ENCODE measurements around the gene AMHR2.
"Not testable (repeated sequence)": the region's sequence is repeated elsewhere in the genome, so short reads cannot be mapped to it uniquely, and the experiment has no call there.

Gene AMHR2

DNA sequence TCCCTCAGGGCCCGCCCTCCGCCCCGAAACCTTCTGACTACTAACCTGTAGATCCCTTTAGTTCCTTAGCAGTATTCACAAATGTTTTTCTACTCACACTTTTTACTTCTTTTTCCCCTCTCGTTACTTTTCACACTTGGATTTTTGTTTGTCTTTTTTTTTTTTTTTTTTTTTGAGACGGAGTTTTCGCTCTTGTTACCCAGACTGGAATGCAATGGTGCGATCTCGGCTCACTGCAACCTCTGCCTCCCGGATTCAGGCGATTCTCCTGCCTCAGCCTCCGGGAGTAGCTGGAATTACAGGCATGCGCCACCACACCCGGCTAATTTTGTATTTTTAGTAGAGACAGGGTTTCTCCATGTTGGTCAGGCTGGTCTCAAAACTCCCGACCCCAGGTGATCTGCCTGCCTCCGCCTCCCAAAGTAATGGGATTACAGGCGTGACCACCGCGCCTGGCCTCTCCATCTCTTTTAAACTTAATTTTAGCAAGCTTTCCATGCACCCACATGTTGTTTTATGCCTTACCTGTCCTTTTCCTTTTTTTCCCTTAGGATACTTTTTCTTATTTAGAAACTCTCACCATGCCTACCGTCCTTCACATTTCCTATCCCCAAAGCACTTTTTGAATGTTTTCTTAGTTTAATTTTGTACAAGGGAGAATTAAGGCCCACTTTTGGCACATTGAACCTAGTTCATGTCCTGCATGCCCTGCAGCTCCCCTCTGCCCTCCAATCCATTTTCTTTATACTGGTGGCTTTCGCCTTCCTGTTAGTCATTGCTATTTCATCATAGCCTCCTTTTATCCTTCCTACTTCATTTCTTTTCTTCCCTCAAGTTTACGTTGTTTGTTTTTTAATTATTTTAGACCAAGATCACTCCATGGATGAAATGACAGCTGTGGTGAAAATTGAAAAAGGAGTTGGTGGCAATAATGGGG lies 42.6 kb upstream of the AMHR2 start:
- H3K4me3 ChIP-seq (ENCODE audit: control insufficient read depth, low read depth, low read length): peak overlapping the region; percentile 61
- peak; percentile 71 for DNase-seq (ENCODE audit: low read depth)
- TF ChIP-seq, protein P1, sequence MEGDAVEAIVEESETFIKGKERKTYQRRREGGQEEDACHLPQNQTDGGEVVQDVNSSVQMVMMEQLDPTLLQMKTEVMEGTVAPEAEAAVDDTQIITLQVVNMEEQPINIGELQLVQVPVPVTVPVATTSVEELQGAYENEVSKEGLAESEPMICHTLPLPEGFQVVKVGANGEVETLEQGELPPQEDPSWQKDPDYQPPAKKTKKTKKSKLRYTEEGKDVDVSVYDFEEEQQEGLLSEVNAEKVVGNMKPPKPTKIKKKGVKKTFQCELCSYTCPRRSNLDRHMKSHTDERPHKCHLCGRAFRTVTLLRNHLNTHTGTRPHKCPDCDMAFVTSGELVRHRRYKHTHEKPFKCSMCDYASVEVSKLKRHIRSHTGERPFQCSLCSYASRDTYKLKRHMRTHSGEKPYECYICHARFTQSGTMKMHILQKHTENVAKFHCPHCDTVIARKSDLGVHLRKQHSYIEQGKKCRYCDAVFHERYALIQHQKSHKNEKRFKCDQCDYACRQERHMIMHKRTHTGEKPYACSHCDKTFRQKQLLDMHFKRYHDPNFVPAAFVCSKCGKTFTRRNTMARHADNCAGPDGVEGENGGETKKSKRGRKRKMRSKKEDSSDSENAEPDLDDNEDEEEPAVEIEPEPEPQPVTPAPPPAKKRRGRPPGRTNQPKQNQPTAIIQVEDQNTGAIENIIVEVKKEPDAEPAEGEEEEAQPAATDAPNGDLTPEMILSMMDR (conservative IDR thresholded peaks at IDR 0.05; ENCODE audit: control insufficient read depth, insufficient read depth, low read depth, low read length): no peak

DNA sequence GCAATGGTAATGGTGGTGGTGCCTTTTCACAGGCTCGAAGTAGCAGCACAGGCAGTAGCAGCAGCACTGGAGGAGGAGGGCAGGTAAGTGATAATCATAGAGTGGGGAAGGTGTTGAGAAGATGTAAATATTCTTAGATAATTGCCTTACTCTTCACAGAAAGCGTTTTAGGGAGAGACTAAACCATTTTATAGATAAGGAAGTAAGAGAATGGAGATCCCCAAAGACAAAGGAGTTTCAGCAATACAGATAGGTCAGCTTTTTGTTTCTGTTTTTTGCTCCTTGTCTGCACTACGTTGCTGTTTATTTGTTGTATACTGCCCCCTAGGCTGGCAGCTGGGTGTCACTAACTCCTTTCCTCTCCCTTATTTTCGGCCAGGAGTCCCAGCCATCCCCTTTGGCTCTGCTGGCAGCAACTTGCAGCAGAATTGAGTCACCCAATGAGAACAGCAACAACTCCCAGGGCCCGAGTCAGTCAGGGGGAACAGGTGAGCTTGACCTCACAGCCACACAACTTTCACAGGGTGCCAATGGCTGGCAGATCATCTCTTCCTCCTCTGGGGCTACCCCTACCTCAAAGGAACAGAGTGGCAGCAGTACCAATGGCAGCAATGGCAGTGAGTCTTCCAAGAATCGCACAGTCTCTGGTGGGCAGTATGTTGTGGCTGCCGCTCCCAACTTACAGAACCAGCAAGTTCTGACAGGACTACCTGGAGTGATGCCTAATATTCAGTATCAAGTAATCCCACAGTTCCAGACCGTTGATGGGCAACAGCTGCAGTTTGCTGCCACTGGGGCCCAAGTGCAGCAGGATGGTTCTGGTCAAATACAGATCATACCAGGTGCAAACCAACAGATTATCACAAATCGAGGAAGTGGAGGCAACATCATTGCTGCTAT lies 41.7 kb upstream of the AMHR2 start:
- TF ChIP-seq, protein P1 (conservative IDR thresholded peaks at IDR 0.05; ENCODE audit: control insufficient read depth, insufficient read depth, low read depth, low read length): peak; percentile 42
- peak overlapping the region; percentile 61 for H3K4me3 ChIP-seq (ENCODE audit: control insufficient read depth, low read depth, low read length)
- DNase-seq (ENCODE audit: low read depth): peak; percentile 84

DNA sequence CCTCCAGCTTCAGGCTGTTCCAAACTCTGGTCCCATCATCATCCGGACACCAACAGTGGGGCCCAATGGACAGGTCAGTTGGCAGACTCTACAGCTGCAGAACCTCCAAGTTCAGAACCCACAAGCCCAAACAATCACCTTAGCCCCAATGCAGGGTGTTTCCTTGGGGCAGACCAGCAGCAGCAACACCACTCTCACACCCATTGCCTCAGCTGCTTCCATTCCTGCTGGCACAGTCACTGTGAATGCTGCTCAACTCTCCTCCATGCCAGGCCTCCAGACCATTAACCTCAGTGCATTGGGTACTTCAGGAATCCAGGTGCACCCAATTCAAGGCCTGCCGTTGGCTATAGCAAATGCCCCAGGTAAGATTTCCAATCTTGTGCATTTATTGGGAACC lies 40.4 kb upstream of the AMHR2 start:
- TF ChIP-seq, protein P1 (conservative IDR thresholded peaks at IDR 0.05; ENCODE audit: control insufficient read depth, insufficient read depth, low read depth, low read length): no peak
- peak overlapping the region; percentile 1 for H3K4me3 ChIP-seq (ENCODE audit: control insufficient read depth, low read depth, low read length)
- DNase-seq (ENCODE audit: low read depth): no peak

DNA sequence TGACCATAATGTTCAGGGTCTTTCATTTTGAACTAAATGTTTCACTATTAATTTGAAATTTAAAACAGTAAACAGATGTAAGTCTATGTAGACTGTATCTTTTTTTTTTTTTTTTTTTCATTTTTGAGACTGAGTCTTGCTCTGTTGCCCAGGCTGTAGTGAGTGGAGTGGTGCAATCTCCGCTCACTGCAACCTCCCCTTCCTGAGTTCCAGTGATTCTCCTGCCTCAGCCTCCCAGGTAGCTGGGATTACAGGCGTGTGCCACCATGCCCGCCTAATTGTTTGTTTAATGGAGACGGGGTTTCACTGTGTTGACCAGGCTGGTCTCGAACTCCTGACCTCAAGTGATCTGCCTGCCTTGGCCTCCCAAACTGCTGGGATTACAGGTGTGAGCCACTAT lies 37.3 kb upstream of the AMHR2 start:
- DNase-seq (ENCODE audit: low read depth); H3K4me3 ChIP-seq (ENCODE audit: control insufficient read depth, low read depth, low read length): not testable (repeated sequence)

DNA sequence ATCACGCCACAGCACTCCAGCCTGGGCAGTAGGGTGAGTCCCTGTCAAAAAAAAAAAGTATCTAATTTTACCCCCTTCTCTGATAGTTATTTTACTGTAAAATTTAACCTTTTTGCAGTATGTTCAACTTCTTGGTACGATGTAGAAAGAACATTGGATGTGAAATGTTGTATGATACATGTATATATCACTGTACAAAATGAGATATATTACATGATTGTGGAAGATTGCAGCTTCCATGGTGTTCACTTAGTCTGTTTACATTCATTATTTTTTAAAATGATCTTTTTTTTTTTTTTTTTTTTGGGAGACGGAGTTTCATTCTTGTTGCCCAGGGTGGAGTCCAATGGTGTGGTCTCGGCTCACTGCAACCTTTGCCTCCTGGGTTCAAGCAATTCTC lies 34.7 kb upstream of the AMHR2 start:
- TF ChIP-seq, protein P1 (conservative IDR thresholded peaks at IDR 0.05; ENCODE audit: control insufficient read depth, insufficient read depth, low read depth, low read length): no peak
- H3K4me3 ChIP-seq (ENCODE audit: control insufficient read depth, low read depth, low read length): no peak overlapping the region
- DNase-seq (ENCODE audit: low read depth): no peak

DNA sequence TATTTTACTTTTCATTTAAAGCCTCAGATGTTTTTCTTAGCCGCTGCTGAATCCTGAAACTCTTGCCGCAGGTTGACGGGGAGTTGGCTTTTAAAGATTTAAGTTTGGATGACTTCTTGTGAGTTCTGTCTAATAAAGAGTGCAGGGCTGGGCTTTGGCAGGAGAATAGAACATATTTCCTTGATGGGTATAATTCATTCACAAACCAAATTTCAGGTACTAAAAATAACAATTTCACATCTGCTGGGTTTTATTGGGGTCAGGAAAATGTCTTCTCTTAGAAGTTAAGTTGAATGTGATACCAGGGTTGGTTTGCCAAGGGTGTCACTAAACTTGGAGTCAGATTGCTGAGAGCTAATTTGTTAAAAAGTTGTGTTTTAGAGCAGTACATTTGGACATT lies 34.0 kb upstream of the AMHR2 start:
- TF ChIP-seq, protein P1 (conservative IDR thresholded peaks at IDR 0.05; ENCODE audit: control insufficient read depth, insufficient read depth, low read depth, low read length): no peak
- H3K4me3 ChIP-seq (ENCODE audit: control insufficient read depth, low read depth, low read length): peak overlapping the region; percentile 7
- no peak for DNase-seq (ENCODE audit: low read depth)

DNA sequence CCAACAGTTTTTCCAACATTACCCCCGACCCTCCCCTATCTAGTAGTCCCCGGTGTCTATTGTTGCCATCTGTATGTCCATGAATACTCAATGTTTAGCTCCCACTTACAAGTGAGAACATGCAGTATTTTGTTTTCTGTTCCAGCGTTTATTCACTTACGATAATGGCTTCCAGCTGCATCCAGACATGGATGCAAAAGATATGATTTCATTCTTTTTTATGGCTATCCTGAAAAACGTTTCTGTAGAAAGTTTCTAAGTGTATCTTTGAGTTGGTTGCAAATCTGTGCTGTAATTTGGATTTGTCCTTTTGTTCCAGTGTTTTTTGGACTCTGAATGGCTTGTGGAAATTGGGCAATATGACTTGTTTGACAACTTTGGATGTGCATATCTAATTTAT lies 31.9 kb upstream of the AMHR2 start:
- peak; percentile 30 for DNase-seq (ENCODE audit: low read depth)
- TF ChIP-seq, protein P1 (conservative IDR thresholded peaks at IDR 0.05; ENCODE audit: control insufficient read depth, insufficient read depth, low read depth, low read length): no peak
- no peak overlapping the region for H3K4me3 ChIP-seq (ENCODE audit: control insufficient read depth, low read depth, low read length)

All from fibroblast of mammary gland (primary cell).